CD4-positive, alpha-beta T cell treated with Interleukin-6 for 4 hours (primary cell): Measurements from ENCODE around the gene CYTH4.

ENCODE experiments used
- DNase-seq: peaks from one replicate; pipeline ENCODE4 v3.0.0-alpha.2; 2020; ENCODE audit warnings: mixed read lengths

The CYTH4 gene

DNA sequence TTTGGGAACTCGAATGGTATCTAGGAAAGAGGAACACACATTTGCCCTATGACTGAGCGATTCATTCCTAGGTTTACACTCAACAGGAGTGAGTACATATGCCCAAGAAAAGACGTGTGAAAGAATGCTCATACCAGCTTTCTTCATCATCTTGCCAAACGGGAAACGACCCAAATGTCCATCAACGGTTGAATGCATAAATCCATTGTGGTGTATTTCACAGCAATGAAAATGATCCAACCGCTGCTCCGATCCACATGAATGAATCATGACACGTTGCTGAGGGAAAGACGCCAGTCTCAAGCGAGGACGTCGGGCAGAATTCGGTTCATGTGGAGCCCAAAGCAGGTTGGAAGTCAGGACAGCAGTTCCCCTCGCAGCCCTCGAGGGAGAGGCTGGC lies 71.5 kb downstream of the CYTH4 start:
- DNase-seq: no peak

- DNase-seq: no peak
Measured at GRCh38 chr22:37354261-37354660, 72.0 kb downstream of the CYTH4 start.

- no peak for DNase-seq
Measured at GRCh38 chr22:37354670-37355069, 72.4 kb downstream of the CYTH4 start.

DNA sequence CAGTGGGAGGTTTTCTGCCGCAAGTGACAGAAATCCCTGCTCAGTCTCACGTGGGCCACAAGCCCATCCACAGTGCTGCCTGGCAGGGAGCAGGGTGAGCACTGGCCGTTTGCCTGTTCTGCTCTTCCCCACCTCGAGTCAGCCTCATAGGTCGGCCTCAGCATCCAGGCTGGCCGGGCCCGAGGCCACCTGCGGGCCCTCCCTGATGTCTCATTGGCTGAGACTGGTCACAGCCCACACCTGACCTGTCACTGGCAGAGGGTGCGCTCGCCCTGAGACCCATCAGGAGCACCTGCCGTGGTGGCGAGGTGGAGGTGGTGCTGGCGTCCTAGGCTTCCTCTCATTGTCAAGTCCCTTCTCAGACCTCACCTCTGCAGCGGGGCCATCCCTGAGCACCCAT lies 72.9 kb downstream of the CYTH4 start:
- DNase-seq: no peak

DNA sequence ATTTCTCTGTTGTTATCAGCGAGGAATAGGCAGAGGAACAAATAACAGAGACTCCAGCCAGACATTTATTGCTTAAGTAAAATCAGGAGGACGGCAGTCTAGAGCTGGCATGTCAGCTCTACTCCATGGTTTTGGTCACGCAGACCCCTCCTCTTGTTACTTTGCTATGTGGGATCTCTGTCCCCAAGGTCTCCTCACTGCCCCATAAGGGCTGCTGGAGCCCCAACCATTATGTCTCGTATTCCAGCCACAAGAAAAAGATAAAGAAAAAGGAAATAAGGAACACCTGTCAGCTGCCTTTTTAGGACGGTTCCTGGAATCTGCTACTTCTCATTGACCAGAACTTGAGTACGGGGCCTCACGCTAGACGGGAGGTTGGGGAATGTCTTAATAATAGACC lies 74.6 kb downstream of the CYTH4 start:
- no peak for DNase-seq

GRCh38 chr22:37357446-37358075 lies 75.3 kb downstream of the CYTH4 start:
- DNase-seq: no peak

DNA sequence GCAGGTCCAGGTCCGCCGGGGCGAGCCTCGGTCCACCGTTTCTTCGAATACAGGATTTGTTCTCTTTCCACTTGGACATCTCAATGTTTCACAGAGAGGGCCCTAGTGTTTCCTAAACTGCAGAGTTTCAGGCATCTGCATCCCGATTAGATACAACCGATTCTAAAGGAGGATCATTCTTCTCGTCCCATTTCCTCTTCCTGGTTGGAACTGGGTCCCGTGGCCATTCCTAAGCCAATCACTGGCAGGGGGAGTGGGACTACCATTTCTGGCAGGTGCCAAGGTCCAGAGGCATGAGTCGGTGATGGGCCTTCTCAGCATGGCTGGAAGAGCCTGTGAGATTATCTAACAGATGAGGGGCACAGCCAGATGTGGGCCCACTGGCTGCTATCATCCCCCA lies 76.1 kb downstream of the CYTH4 start:
- no peak for DNase-seq

- DNase-seq: no peak
Measured at GRCh38 chr22:37358917-37359316, 76.6 kb downstream of the CYTH4 start.

DNA sequence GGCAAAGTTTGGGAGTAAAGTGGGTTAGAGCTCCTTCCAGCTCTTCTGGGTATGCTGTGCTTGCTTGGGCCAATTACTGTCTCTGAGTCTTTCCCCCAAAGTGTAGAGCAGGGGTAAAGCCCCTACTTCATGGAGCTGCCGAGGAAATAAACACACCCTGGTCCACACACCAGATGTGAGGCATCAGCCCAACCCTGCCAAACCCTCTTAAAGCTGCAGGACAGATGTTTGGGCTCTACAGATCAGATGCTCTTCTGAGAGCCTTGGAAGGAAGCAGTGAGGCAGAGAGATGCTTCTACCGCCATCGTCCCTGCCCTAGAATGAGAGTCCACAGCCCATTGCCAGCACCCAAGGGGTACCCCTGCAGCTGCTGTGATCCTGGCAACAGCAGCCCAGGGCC lies 80.3 kb downstream of the CYTH4 start:
- DNase-seq: no peak

GRCh38 chr22:37363261-37363992 lies 81.1 kb downstream of the CYTH4 start:
- no peak for DNase-seq
